Measurements from ENCODE around the gene OGN.

- TF ChIP-seq CTCF (IDR thresholded peaks at IDR 0.05; ENCODE audit: poor library complexity) (no peak), EZH2 (IDR thresholded peaks at IDR 0.05; ENCODE audit: borderline replicate concordance) (no peak)
These were observed 18.9 kb downstream of the OGN start for GRCh38 chr9:92385477-92385876.
